Keratinocyte (primary cell): ENCODE data around the gene NRG2. TPM values are rescaled to one million over a fixed set of nuclear protein-coding genes. Genes with fewer than 3 reads are reported as not detected.

Source experiments
- DNase-seq: peaks from one replicate; pipeline ENCODE4 v3.0.0-alpha.2; 2011; ENCODE audit warnings: low read depth, missing footprints, low spot score
- FAIRE-seq: peaks from 2 replicates; lab custom pipeline; 2011; peaks lifted over from hg19 to GRCh38; lab: Jason Lieb, UNC
- H2AFZ ChIP-seq: 2 replicates; pipeline ENCODE4 v1.6.0; 2012; ENCODE audit warnings: low read length, control low read depth, inconsistent platforms; ENCODE audit not compliant: control insufficient read depth
- H3K27ac ChIP-seq: 2 replicates; pipeline ENCODE4 v1.5.1; 2011; ENCODE audit warnings: low read length; ENCODE audit not compliant: control insufficient read depth, insufficient read depth
- H3K27me3 ChIP-seq: 3 replicates; pipeline ENCODE4 v1.6.0; 2011; ENCODE audit warnings: low read length; ENCODE audit not compliant: control insufficient read depth, insufficient read depth; ENCODE audit errors: extremely low read depth
- H3K36me3 ChIP-seq, 2 experiments: 2 replicates in 1 of 2; 3 replicates in 1 of 2; pipeline ENCODE4 v1.5.1; 2011; ENCODE audit warnings: low read length in 2 of 2, mild to moderate bottlenecking in 1 of 2; ENCODE audit not compliant: control insufficient read depth in 2 of 2, insufficient read depth in 2 of 2; ENCODE audit errors: extremely low read depth in 1 of 2
- H3K4me1 ChIP-seq: 3 replicates; pipeline ENCODE4 v1.5.1; 2011; ENCODE audit warnings: low read length; ENCODE audit not compliant: control insufficient read depth, insufficient read depth; ENCODE audit errors: extremely low read depth
- H3K4me2 ChIP-seq: 3 replicates; pipeline ENCODE4 v1.6.0; 2011; ENCODE audit warnings: low read depth, low read length; ENCODE audit not compliant: control insufficient read depth, insufficient read depth; ENCODE audit errors: extremely low read depth
- H3K4me3 ChIP-seq, 3 experiments: fragments of 200-600 bp in 1 of 3; sonication (generic) in 1 of 3; 2 replicates in 2 of 3; 3 replicates in 1 of 3; pipeline ENCODE4 v1.5.1; 2011 to 2016; ENCODE audit warnings: low read length in 3 of 3, mild to moderate bottlenecking in 3 of 3, control low read depth in 2 of 3, inconsistent platforms in 1 of 3, low read depth in 1 of 3, mixed read lengths in 1 of 3, mixed run types in 1 of 3, moderate library complexity in 1 of 3; ENCODE audit not compliant: control insufficient read depth in 2 of 3, insufficient read depth in 2 of 3; ENCODE audit errors: extremely low read depth in 1 of 3
- H3K79me2 ChIP-seq: 2 replicates; pipeline ENCODE4 v1.6.0; 2012; ENCODE audit warnings: low read length; ENCODE audit not compliant: control insufficient read depth, insufficient read depth
- H3K9ac ChIP-seq: 3 replicates; pipeline ENCODE4 v1.6.0; 2011; ENCODE audit warnings: low read length; ENCODE audit not compliant: control insufficient read depth, insufficient read depth; ENCODE audit errors: extremely low read depth
- H3K9me1 ChIP-seq: 3 replicates; pipeline ENCODE4 v1.6.0; 2011; ENCODE audit warnings: low read length; ENCODE audit not compliant: control insufficient read depth, insufficient read depth; ENCODE audit errors: extremely low read depth
- H3K9me3 ChIP-seq: 2 replicates; pipeline ENCODE4 v1.5.1; 2012; ENCODE audit warnings: low read depth, low read length; ENCODE audit not compliant: control insufficient read depth
- H4K20me1 ChIP-seq: 3 replicates; pipeline ENCODE4 v1.6.0; 2011; ENCODE audit warnings: low read length; ENCODE audit not compliant: control insufficient read depth, insufficient read depth; ENCODE audit errors: extremely low read depth
- EZH2 ChIP-seq: IDR thresholded peaks from one replicate; pipeline ENCODE4 v1.6.1; 2012; ENCODE audit warnings: inconsistent platforms, mild to moderate bottlenecking, low read length, moderate library complexity
- dilution Hi-C: fragments of 300-500 bp; cut with MboI; formaldehyde crosslinking; loops from one replicate; pipeline ENCODE4 v1.7.0; 2020; ENCODE audit warnings: low sequenced_read_pairs; ENCODE audit not compliant: extremely low pct_ligation_motif_present
- polyA minus RNA-seq, 3 experiments: library from RNA; depleted of rRNA, polyadenylated mRNA; stranded (reverse); fragments of >200 nt; gene quantifications; 1 replicate in 1 of 3; 2 replicates in 1 of 3; 3 replicates in 1 of 3; pipeline ENCODE4 v1.2.3, GENCODE V29; 2011
- polyA plus RNA-seq, 5 experiments: library from polyadenylated mRNA; depleted of rRNA in 3 of 5; stranded (reverse) in 3 of 5; stranded (forward) in 1 of 5; unstranded in 1 of 5; fragments of >200 nt; gene quantifications; 1 replicate in 1 of 5; 2 replicates in 3 of 5; 3 replicates in 1 of 5; pipeline versions ENCODE4 v1.2.1 to v1.2.3, GENCODE V29; 2011 to 2012; ENCODE audit warnings: missing spikeins in 2 of 5, low read depth in 1 of 5, low replicate concordance in 1 of 5
- TF ChIP-seq, protein P1 (sequence below), 3 experiments: IDR thresholded peaks in 1 of 3; conservative IDR thresholded peaks in 1 of 3; optimal IDR thresholded peaks in 1 of 3; 2 replicates in 2 of 3; 3 replicates in 1 of 3; pipeline versions ENCODE3 to v1.5.1; 2011; ENCODE audit warnings: low read length in 3 of 3, mild to moderate bottlenecking in 3 of 3, moderate library complexity in 2 of 3, control low read depth in 1 of 3, inconsistent platforms in 1 of 3; ENCODE audit not compliant: insufficient read depth in 2 of 3; ENCODE audit errors: extremely low read depth in 1 of 3

NRG2 gene
- polyA plus RNA-seq (0.12 to 0.21 TPM (median 0.13 TPM) in 3 replicates), polyA minus RNA-seq (0.26 TPM in 1 of 3 replicates, not detected in the others)
- polyA plus RNA-seq (2011; ENCODE audit: low read depth) = not detected
- polyA plus RNA-seq (2011; cell fraction: cytosol; rRNA removed) = 0.13 and 0.40 TPM in 2 replicates
- polyA plus RNA-seq (2011; cell fraction: nucleus; rRNA removed) = 0.22 and 0.40 TPM in 2 replicates
- 0.22 and 0.27 TPM in 2 replicates for polyA plus RNA-seq (2012; ENCODE audit: low replicate concordance)
- polyA minus RNA-seq (2011; cell fraction: cytosol; rRNA and poly(A)+ RNA removed) = not detected
- 0.47 TPM in 1 of 2 replicates, not detected in the other for polyA minus RNA-seq (2011; cell fraction: nucleus; rRNA and poly(A)+ RNA removed)

DNA sequence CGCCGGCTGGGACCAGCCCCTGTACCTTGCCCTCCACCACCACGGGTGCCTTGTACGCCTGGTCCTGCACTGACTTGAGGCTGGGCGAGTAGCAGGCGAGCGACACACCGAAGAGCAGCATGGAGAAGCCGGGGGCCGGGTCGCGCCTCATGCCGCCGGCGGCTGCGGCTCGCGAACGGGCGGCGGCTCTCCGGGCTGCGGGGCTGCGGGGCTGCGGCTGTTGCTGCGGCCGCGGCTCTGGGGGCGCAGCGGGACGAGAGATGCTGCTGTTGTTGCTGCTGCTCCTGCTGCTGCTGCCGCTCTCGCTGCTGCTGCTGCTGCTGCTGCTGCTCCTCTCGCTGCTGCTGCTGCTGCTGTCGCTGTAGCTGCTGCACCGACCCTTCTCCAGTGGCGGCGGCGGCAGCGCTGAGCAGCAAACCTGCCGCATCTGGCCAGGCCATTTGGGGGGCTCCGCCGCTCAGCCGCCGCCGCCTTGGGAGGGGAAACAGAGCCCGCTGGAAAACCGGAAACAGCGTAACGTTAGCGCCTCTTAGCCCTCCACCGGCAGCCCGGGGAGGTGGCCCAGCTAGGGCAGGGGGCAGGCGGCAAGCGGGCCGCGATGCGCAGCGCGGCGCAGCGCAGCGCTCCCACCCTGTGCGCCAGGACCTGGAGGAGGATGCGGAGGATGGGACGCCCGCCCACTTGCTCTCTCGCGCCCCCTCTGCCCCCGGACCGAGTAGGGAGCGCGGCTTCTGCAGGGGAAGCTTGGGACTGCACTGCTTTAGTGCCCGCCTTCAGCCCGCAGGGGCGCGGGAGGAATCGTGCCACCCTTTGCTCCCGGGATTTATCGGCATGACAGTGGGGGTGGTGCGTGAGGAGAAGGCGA lies at the start of gene NRG2:
NRG2 (minus strand) TSS at position 657 of the 865 bp plus-strand sequence.
- peaks cover 17% of the 10 kb centered on the region for H3K4me1 ChIP-seq
- H3K27ac ChIP-seq = no peak within 1 kb of the TSS
- TF ChIP-seq EZH2 = no peak
- TF ChIP-seq, protein P1, sequence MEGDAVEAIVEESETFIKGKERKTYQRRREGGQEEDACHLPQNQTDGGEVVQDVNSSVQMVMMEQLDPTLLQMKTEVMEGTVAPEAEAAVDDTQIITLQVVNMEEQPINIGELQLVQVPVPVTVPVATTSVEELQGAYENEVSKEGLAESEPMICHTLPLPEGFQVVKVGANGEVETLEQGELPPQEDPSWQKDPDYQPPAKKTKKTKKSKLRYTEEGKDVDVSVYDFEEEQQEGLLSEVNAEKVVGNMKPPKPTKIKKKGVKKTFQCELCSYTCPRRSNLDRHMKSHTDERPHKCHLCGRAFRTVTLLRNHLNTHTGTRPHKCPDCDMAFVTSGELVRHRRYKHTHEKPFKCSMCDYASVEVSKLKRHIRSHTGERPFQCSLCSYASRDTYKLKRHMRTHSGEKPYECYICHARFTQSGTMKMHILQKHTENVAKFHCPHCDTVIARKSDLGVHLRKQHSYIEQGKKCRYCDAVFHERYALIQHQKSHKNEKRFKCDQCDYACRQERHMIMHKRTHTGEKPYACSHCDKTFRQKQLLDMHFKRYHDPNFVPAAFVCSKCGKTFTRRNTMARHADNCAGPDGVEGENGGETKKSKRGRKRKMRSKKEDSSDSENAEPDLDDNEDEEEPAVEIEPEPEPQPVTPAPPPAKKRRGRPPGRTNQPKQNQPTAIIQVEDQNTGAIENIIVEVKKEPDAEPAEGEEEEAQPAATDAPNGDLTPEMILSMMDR (optimal IDR thresholded peaks at IDR 0.05 in 1 of 3, IDR thresholded peaks at IDR 0.05 in 1 of 3, conservative IDR thresholded peaks at IDR 0.05 in 1 of 3; ENCODE audit: extremely low read depth in 1 of 3, insufficient read depth in 2 of 3, low read length in 3 of 3) = peak; percentile 20 to 52 (median 33)
- H3K79me2 ChIP-seq = no peaks in the 10 kb centered on the region
- peak within 1 kb of the TSS; percentile 74 for H2AFZ ChIP-seq
- H3K4me2 ChIP-seq = peak within 1 kb of the TSS; percentile 89
- no peaks in the 10 kb centered on the region for H3K9me3 ChIP-seq
- peaks cover 18% of the 10 kb centered on the region for H3K27me3 ChIP-seq
- FAIRE-seq = no peak
- H3K4me3 ChIP-seq = peak within 1 kb of the TSS; percentile 44 to 70 (median 59)
- DNase-seq = no peak
- H4K20me1 ChIP-seq = no peaks in the 10 kb centered on the region
- H3K36me3 ChIP-seq = no peaks in the 10 kb centered on the region
- H3K9ac ChIP-seq = no peak within 1 kb of the TSS
- dilution Hi-C loops = no loop called here
- no peaks in the 10 kb centered on the region for H3K9me1 ChIP-seq

DNA sequence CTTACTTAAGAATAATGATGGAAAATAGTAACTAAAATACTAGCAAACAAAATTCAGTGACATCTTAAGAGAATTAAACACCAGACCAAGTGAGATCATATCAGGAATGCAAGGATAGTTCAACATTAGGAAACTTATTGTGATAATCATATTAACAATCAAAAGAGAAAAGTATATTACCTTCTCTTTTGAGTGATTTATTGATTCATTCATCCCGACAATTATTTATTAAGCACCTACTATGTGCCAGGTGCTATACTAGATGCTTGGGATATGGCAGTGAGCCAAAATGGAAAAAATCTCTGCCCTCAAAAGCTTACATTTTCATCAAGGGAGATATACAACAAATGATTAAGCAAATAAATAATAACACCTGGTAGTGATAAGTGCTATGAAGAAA lies 47.2 kb upstream of the NRG2 start:
- dilution Hi-C loops = no loop called here

More for the DNA sequence above, 47.2 kb upstream of the NRG2 start:
- Histone ChIP-seq H3K9me3 (no peaks in the 10 kb centered on the region), H3K27ac (no peak overlapping the region), H3K9ac (no peak overlapping the region), H3K27me3 (peaks cover 6% of the 10 kb centered on the region), H4K20me1 (no peaks in the 10 kb centered on the region), H3K79me2 (no peaks in the 10 kb centered on the region), H3K9me1 (no peaks in the 10 kb centered on the region), H2AFZ (no peak overlapping the region), H3K36me3 (no peaks in the 10 kb centered on the region), H3K4me1 (no peaks in the 10 kb centered on the region), H3K4me2 (no peak overlapping the region), H3K4me3 (no peak overlapping the region)
- FAIRE-seq (no peak), DNase-seq (no peak)
- TF ChIP-seq, protein P1 (optimal IDR thresholded peaks at IDR 0.05 in 1 of 3, IDR thresholded peaks at IDR 0.05 in 1 of 3, conservative IDR thresholded peaks at IDR 0.05 in 1 of 3; ENCODE audit: extremely low read depth in 1 of 3, insufficient read depth in 2 of 3, low read length in 3 of 3) = no peak
- no peak for TF ChIP-seq EZH2
